NCI-H2196 (cell line): ENCODE results near the gene PTPN6.

ENCODE experiments used
- DNase-seq: peaks from one replicate; lab custom pipeline; 2025; ENCODE audit not compliant: unreplicated experiment; lab: John Stamatoyannopoulos, UW

The PTPN6 gene

DNA sequence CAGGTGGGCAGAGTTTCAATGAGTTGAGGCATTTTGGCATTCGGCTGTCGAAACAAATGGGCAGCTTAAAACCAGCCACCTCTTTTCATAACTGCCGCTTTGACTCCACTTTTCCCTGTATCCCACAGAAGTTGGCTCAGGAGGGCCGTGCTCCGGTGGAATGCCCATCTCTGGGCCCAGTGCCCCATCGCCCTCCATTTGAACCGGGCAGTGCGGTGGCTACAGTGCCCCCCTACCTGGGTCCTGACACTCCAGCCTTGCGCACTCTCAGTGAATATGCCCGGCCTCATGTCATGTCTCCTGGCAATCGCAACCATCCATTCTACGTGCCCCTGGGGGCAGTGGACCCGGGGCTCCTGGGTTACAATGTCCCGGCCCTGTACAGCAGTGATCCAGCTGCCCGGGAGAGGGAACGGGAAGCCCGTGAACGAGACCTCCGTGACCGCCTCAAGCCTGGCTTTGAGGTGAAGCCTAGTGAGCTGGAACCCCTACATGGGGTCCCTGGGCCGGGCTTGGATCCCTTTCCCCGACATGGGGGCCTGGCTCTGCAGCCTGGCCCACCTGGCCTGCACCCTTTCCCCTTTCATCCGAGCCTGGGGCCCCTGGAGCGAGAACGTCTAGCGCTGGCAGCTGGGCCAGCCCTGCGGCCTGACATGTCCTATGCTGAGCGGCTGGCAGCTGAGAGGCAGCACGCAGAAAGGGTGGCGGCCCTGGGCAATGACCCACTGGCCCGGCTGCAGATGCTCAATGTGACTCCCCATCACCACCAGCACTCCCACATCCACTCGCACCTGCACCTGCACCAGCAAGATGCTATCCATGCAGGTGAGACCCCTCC lies 12.6 kb upstream of the PTPN6 start:
- DNase-seq, result no peak

DNA sequence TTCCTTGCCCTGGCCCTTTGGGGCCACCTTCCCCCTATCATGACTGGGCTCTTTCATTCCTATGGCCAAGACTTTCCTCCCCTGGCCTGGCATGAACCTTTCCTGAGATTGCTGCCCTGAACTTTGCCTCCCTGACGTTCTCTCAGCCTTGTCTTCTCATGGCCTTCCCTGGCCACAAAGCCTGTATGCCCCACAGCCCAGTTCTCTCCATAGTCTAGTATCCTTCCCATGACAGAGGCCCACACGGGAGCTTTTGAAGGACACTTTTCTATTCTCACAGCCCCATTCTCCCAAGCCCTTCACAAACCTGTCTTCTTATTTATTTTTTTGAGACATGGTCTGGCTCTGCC lies 12.0 kb upstream of the PTPN6 start:
- DNase-seq, result no peak

DNA sequence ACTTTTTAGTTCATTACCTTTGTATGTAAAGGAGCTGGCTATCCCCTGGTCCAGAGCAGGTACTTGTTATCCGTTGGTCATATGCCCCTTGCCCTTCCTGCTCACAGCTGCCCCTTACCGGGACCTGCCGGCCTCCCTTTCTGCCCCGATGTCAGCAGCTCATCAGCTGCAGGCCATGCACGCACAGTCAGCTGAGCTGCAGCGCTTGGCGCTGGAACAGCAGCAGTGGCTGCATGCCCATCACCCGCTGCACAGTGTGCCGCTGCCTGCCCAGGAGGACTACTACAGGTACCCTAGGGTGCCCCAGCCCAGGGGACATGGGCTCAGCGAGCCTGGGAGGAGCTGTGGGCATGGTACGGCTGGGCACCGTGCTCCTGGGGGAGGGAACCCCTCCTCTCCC lies 9.9 kb upstream of the PTPN6 start:
- DNase-seq, result no peak

DNA sequence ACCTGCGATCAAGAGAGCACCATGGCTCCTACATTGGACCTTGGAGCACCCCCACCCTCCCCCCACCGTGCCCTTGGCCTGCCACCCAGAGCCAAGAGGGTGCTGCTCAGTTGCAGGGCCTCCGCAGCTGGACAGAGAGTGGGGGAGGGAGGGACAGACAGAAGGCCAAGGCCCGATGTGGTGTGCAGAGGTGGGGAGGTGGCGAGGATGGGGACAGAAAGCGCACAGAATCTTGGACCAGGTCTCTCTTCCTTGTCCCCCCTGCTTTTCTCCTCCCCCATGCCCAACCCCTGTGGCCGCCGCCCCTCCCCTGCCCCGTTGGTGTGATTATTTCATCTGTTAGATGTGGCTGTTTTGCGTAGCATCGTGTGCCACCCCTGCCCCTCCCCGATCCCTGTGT lies 9.4 kb upstream of the PTPN6 start:
- no peak for DNase-seq

DNA sequence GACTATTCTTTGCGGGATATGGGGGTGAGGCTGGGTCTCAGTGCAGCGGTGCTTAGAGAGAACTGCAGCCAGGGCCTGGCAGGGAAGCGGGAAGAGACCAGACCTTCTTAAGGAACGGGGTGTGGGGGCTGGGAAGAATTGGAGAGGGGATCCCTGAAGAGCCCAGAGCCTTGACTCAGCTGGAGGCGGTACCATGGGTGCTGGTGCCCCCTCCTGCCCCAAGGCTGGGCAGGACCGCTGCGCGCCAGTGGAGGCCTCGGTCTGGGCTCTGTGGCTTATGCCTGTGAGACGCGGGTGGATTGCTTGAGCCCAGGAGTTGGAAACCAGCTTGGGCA lies 8.9 kb upstream of the PTPN6 start:
- no peak for DNase-seq

DNA sequence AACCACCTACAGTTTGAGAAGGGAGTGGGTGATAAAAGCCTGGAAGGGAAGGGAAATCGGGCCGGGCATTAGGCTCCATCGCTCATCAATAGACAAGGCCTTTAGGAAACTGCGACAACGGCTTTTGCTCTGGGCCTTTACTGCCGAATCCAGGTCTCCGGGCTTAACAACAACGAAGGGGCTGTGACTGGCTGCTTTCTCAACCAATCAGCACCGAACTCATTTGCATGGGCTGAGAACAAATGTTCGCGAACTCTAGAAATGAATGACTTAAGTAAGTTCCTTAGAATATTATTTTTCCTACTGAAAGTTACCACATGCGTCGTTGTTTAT lies 7.8 kb upstream of the PTPN6 start:
- peak; percentile 72 for DNase-seq

DNA sequence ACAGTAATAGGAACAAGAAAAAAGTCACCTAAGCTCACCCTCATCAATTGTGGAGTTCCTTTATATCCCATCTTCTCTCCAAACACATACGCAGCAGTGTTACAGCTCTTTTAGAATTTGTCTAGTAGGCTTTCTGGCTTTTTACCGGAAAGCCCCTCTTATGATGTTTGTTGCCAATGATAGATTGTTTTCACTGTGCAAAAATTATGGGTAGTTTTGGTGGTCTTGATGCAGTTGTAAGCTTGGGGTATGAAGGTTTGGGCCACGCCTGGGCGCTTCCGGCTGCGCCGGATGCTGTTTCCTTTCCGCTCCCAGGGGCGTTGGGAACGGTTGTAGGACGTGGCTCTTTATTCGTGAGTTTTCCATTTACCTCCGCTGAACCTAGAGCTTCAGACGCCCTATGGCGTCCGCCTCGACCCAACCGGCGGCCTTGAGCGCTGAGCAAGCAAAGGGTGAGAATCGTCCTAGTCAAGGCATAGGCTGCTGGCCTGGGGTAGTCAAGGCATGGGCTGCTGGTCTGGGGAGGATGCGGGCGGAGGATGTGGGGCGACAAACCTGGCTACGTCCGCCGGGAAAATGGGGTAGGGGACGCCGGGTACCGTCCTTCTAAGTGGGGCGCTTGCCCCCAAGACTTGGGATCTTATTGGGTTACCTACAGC lies 7.3 kb upstream of the PTPN6 start, which contains the start of the genes C12orf57 and RNU7-1:
TSS of gene C12orf57 (plus strand) at position 301 of the 659 bp plus-strand sequence. CDS start at position 401, 100 bp downstream.
TSS of gene RNU7-1 (plus strand) at position 95 of the 659 bp plus-strand sequence.
- peak; percentile 47 for DNase-seq

DNA sequence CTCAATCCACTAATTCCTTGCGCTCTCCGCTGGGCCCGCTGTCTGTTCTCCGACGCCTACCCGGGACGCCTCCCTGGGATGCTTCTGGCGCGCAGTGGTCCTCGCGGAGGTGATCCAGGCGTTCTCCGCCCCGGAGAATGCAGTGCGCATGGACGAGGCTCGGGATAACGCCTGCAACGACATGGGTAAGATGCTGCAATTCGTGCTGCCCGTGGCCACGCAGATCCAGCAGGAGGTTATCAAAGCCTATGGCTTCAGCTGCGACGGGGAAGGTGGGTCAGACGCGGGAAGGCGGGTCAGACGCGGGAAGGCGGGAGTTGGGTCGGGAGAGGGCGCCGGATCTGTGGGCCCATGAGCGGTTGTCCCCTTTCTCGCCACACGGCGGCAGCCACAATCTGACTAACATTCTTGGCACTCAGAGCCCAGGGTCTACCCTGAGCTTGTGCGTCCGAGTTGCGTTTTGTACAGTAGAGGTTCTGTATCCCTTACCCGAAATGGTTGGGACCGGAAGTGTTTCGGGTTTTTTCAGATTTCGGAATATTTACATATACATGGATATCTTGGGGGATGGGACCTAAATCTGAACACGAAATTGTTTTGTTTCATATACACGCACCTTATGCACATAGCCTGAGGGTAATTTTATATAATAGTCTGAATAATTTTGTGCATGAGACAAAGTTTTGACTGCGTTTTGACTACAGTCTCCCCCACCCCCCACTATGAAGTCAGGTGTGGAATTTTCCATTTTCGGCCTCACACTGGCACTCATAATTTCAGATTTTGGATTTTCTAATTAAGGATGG lies 6.6 kb upstream of the PTPN6 start:
- peak; percentile 80 for DNase-seq

DNA sequence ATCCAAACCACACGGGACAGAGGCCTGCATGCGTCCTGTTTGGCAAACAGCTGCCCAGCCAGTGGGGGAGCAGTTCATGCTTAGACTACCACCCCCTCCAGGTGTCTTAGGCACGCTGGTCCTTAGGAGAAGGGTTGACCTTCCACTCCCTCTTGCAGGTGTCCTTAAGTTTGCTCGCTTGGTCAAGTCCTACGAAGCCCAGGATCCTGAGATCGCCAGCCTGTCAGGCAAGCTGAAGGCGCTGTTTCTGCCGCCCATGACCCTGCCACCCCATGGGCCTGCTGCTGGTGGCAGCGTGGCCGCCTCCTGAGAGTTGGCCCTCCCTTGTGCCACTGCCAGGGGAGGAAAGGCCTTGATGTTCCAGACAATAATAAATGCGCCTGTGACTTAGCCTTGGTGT lies 5.5 kb upstream of the PTPN6 start:
- DNase-seq, result no peak

DNA sequence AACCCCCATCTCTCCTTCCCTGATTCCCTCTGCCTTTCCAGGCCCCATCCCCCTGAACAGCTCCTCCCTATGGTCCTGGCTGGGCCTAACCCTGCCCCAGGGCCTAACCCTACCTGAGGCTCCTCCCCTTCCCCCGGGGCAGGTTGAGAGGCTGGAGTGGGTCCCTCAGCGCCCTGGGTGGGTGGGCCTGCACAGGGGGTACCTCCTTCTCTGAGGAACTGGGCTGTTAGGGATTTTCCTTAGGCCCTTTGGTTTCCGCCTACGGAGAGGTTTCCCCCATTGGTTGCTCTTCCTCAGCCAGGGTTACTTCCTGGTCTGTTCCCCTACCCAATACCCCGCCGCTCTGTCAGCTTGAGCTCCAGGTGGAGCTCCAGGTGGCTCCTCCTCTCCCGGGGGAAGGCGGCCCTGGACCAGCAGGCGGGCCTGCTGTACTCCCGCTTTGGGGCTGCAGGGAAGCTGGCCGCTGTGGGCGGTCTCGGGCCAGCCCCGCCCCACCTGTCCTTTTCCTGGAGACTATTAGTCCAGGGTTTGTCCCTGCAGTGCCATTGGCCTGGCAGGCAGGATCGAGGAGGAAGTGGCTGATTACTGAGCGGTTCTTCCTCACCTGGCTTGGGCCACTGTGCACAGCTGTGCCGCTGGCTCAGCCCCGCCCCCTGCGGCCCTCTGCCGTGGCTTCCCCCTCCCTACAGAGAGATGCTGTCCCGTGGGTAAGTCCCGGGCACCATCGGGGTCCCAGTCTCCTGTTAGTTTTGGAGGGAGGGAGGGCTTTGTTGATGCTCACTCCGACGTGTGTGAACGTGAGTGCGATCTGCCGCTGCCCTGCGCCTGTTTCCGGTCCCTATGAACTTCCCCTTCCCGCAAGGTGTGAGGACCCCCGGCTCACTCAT lies 4.9 kb upstream of the PTPN6 start:
- DNase-seq, result peak; percentile 85

DNA sequence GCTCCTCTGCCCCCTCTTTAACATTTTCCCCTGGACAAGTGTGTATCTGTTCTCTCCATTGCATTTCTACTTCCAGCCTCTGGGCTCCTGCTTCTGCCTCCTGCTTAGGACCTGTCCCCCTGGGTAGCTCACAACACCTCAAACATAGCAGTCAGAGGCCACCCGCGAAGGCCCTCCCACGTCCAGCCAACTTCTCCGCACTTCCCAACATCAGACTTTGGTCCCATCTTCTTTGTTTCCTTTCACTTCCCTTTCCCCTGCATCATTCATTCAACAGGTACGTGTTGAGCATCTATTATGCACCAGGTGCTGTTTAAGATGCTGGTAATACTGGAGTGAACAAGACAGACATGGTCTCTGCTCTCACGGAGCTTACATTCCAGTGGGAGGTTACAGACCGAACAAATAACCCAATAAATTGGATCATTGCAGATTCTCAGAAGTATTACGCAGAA lies 4.2 kb upstream of the PTPN6 start:
- DNase-seq, result no peak

DNA sequence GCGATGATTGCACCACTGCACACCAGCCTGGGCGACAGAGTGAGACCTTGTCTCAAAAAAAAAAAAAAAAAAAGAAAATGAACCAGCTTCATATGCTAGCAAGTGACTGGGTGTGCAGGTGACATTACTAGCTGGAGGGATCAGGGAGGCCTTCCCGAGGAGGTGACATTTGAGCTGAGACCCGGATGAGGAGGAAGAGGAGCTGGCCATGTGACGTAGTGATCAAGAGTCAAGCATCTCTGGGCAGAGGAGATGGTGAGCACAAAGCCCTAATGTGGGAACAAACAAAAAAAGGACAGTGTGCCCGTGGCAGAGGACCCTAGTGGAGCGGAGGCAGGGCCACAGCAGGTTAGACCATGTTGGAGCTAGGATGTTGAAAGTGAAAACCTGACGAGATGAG lies 3.5 kb upstream of the PTPN6 start:
- DNase-seq, result no peak

DNA sequence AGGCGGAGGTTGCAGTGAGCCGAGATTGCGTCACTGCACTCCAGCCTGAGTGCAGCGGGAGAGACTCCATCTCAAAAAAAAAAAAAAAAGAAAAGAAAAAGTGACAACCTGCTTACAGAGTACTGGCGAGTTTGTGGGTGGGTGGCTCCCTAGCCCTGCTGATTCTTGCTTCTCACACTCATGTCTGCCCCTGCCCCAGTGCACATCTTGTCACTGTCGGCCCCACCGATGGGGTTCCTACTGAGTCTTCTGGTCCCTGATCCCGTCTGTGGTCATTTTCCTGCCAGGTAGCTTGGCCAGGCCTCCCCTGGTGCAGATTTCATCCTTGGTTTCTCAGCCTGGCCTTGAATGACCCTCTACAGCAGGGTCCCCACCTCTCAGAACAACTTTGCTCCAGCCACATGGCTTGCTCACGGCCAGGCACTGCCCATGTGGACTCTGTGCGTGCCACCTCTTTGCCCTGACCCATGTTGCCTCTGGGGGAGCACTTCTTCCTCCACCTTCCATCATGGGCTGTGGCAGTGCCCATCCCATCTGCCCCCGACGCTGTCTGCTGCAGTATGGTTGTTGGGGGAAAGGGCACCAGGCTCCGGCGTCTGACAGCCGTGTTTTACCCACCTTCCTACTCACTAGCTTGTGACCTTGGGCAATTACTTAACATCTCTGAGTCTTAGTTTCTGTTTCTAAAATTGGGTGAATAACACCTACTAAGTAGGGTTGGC lies 2.1 kb upstream of the PTPN6 start:
- DNase-seq, result no peak

DNA sequence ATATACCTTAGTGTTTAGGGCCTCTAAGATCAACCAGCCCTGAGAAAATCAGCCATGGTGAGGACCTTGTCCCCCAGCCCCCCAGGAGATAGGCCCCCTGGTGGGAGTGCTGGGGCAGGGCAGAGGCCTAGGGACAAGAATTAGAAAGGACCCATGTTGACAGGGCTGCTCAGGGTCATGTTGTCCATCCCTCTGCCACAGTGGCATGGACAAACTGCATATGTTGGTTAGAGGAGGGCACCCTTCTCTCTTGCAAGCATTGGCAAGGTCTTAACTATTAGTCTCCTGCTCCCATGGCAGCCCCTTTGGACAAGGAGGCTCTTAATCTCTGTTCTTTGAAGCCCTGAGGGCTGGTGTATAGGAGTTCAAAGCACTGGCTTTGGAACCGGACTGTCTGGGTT lies 755 bp upstream of the PTPN6 start:
- DNase-seq, result no peak

DNA sequence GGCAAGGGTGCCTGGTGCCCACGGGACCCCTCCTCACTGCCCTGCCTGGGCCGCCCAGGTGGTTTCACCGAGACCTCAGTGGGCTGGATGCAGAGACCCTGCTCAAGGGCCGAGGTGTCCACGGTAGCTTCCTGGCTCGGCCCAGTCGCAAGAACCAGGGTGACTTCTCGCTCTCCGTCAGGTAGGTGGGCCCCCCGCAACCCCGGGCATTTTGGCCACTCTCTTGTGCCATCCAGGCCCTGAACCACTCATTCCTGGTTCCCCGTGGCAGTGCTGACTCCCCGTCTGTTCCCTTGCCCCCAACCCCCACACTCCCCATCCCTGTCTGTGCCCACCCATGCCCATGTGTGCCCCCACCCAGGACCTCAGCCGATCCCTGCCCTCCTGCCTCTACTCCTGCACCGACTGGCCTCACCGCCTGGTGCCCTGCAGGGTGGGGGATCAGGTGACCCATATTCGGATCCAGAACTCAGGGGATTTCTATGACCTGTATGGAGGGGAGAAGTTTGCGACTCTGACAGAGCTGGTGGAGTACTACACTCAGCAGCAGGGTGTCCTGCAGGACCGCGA lies 480 bp downstream of the PTPN6 start:
- DNase-seq, result no peak

DNA sequence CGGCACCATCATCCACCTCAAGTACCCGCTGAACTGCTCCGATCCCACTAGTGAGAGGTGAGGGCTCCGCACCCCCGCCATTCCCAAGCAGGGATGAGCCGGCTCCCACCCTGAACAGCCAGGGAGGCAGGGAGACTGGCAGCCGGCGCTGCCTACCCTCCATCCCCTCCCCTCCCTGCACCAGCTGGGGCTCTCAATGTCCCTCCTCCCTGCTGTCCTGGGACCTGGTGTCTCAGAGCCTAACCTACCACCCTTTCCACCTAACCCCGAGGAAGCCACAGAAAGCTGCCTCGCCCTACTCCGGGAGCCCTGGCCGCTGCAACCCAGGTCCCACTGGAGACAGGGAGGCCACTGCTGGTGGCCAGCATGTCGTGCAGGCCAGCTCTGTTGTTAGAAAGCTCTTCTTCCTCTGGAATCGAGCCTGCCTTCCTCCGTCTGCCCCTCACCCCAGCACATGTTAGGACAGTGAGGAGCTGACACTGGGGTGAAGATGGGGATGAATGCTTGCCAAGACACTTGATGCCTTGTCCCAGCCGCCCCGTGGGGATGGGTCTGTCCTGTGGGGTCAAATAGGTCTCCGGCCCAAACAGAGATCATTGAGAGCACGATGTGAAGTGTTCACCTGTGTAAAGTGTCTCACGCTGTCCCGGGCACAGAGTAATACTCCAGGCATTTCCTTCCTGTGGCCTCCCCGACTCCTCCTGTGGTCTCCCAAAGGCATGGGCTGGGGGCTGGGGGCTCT lies 1.1 kb downstream of the PTPN6 start:
- no peak for DNase-seq

DNA sequence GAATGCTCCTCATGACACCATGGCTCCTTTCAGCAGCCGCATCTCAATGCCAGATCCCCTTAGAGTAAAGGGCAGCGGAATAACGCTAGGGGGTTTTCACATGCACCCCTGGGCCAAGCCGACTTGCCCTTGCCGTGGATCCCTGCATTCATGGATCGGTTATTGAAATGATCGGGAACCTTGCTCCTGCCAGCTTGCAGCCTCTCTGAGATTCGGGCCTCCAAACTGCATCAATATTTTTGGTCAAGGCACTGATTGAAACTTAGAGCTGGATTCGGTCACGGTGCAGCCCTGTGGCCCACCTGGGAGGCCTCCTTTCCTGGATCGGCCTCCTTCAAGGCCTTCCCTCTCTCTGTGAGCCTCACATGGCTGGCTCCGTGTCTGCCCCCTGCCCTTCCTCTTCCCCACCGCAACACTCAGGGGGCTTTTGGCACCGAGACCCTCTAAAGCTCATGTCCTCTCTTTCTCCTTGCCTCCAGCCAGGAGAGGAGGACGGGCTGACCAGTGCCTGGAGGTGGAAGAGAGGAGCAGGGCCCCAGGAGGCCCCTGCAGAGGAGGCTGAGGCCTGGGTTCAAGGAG lies 1.8 kb downstream of the PTPN6 start:
- DNase-seq, result no peak

DNA sequence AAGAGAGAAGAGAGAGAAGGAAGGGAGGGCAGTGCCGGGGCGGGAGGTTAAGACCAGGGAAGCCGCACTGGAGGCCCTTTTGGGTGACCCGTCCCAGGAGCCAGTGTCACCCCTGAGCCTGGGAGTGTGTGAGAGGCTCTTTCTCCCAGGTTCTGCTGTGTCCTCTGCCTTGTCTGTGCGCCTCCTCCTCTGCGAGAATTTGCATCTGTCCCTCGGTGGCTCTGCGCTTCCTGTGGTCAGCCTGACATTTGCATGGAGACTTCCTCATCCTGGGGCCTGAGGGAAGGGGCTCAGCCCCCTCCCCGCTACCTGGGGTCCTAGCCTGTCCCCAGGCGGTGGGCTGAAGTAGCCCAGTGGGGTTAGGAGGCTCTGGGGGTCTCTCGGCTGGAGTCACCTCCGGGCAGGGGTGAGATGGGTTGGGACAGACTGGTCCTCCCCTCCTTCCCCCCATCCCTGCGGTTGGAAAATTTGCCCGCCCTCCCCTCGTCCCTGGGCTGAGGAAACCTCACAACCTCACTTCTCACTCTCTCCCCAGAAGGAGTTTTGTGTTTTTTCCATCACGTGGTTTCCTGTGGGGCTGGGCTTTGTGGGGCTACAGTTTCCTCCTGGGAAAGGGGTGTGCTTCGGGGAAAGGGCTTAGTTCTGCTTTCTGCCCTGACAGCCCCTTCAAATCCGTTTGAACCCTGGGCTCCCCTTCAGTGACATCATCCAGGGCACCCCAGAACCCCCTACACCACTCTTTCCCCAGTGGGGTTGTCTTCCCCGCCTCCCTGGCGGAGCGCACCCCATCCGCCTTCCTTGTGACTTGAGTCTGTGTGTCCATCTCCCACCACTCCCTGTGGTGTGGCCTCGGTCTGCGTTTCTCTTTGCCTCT lies 2.5 kb downstream of the PTPN6 start:
- no peak for DNase-seq
